Panc1 (cell line): ENCODE measurements around the gene PLCL1. TPM values are rescaled to one million over a fixed set of nuclear protein-coding genes. Genes with fewer than 3 reads are reported as not detected.

Experiments used
- ATAC-seq: fragments of 200-7000 bp; cut with Tn5 transposase; 2 replicates; pipeline ENCODE4 v1.9.1; 2020; ENCODE audit warnings: mild to moderate bottlenecking, moderate library complexity
- BruUV-seq: library from RNA; stranded (reverse); fragments of 400-500 nt; replicated peaks from 2 replicates; lab custom pipeline; 2021; lab: Mats Ljungman, UMichigan
- CTCF ChIA-PET: fragments of 300-600 bp; sonication (Branson Sonifier 250); formaldehyde crosslinking; loops from one replicate; lab custom pipeline; 2022; ENCODE audit warnings: antibody characterized with exemption; lab: Charles Lee
- POLR2A ChIA-PET: fragments of 300-600 bp; sonication (Branson Sonifier 250); formaldehyde crosslinking; loops from one replicate; lab custom pipeline; 2022; ENCODE audit warnings: antibody characterized with exemption; lab: Charles Lee
- DNase-seq: peaks from one replicate; pipeline ENCODE4 v3.0.0-alpha.2; 2010; ENCODE audit warnings: low read depth, low spot score
- H3K27ac ChIP-seq: 2 replicates; pipeline ENCODE4 v1.5.1; 2011; ENCODE audit warnings: mild to moderate bottlenecking, low read length, inconsistent platforms
- H3K27me3 ChIP-seq: fragments of 200-500 bp; sonication (Bioruptor generic); 2 replicates; pipeline ENCODE4 v1.6.0; 2014; ENCODE audit warnings: low read length, inconsistent platforms; ENCODE audit not compliant: control insufficient read depth, insufficient read depth
- H3K36me3 ChIP-seq: fragments of 200-500 bp; sonication (Bioruptor generic); 2 replicates; pipeline ENCODE4 v1.5.1; 2014; ENCODE audit warnings: inconsistent platforms, mild to moderate bottlenecking, low read length, moderate library complexity; ENCODE audit not compliant: control insufficient read depth, insufficient read depth
- H3K4me1 ChIP-seq: 2 replicates; pipeline ENCODE4 v1.5.1; 2011; ENCODE audit warnings: inconsistent platforms, mild to moderate bottlenecking, low read length, moderate library complexity; ENCODE audit not compliant: control insufficient read depth, insufficient read depth
- H3K4me3 ChIP-seq, 2 experiments: 2 replicates each; pipeline ENCODE4 v1.5.1; 2011 to 2012; ENCODE audit warnings: low read depth in 2 of 2, low read length in 2 of 2, mild to moderate bottlenecking in 2 of 2, inconsistent platforms in 1 of 2, moderate library complexity in 1 of 2
- H3K9me3 ChIP-seq: fragments of 200-500 bp; sonication (Bioruptor generic); 2 replicates; pipeline ENCODE4 v1.5.1; 2014; ENCODE audit warnings: low read depth, mild to moderate bottlenecking, inconsistent platforms, low read length, moderate library complexity; ENCODE audit not compliant: control insufficient read depth, insufficient read depth
- POLR2AphosphoS5 ChIP-seq: IDR thresholded peaks from 2 replicates; pipeline ENCODE4 v1.6.1; 2012; ENCODE audit warnings: mild to moderate bottlenecking, low read depth, low read length, moderate library complexity
- SIN3A ChIP-seq: IDR thresholded peaks from 2 replicates; pipeline ENCODE4 v1.6.1; 2012; ENCODE audit warnings: low read depth, mild to moderate bottlenecking, low read length, moderate library complexity, borderline replicate concordance; ENCODE audit not compliant: insufficient read depth
- TCF7L2 ChIP-seq: IDR thresholded peaks from 2 replicates; pipeline ENCODE4 v1.6.1; 2011; ENCODE audit warnings: mild to moderate bottlenecking, low read depth, low read length, inconsistent platforms
- in situ Hi-C: cut with HindIII; loops from 2 replicates; pipeline ENCODE4 v1.10.0; 2016; ENCODE audit warnings: low sequenced_read_pairs, low pct_unique_long_range_greater_than_20kb
- intact Hi-C: fragments of 100-400 bp; cut with micrococcal nuclease; formaldehyde crosslinking; loops from one replicate; pipeline ENCODE4 v1.10.0; 2022; ENCODE audit not compliant: unreplicated experiment
- total RNA-seq: library from RNA; stranded (reverse); gene quantifications from one replicate; pipeline ENCODE4 v1.2.1, GENCODE V29; 2021; ENCODE audit not compliant: unreplicated experiment
- TF ChIP-seq, protein P1 (sequence below): fragments of 450-650 bp; IDR thresholded peaks from 2 replicates; pipeline ENCODE4 v1.5.1; 2017; ENCODE audit warnings: mild to moderate bottlenecking
- TF ChIP-seq, protein P2 (sequence below), 2 experiments: IDR thresholded peaks; 2 replicates each; pipeline ENCODE4 v1.6.1; 2011 to 2012; ENCODE audit warnings: low read depth in 2 of 2, control low read depth in 1 of 2, low read length in 1 of 2, mild to moderate bottlenecking in 1 of 2, moderate library complexity in 1 of 2; ENCODE audit not compliant: insufficient read depth in 1 of 2

Gene PLCL1
- total RNA-seq, 1 experiment from 2014 or later, result not detected

GRCh38 chr2:197795277-197795676, 9.1 kb upstream of the PLCL1 start:
- in situ Hi-C loops, result no loop called here
- BruUV-seq, result no TSS peak
- TF ChIP-seq POLR2AphosphoS5 (no peak), SIN3A (no peak), TCF7L2 (no peak)
- TF ChIP-seq, protein P1, sequence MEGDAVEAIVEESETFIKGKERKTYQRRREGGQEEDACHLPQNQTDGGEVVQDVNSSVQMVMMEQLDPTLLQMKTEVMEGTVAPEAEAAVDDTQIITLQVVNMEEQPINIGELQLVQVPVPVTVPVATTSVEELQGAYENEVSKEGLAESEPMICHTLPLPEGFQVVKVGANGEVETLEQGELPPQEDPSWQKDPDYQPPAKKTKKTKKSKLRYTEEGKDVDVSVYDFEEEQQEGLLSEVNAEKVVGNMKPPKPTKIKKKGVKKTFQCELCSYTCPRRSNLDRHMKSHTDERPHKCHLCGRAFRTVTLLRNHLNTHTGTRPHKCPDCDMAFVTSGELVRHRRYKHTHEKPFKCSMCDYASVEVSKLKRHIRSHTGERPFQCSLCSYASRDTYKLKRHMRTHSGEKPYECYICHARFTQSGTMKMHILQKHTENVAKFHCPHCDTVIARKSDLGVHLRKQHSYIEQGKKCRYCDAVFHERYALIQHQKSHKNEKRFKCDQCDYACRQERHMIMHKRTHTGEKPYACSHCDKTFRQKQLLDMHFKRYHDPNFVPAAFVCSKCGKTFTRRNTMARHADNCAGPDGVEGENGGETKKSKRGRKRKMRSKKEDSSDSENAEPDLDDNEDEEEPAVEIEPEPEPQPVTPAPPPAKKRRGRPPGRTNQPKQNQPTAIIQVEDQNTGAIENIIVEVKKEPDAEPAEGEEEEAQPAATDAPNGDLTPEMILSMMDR, result no peak
- TF ChIP-seq, protein P2, sequence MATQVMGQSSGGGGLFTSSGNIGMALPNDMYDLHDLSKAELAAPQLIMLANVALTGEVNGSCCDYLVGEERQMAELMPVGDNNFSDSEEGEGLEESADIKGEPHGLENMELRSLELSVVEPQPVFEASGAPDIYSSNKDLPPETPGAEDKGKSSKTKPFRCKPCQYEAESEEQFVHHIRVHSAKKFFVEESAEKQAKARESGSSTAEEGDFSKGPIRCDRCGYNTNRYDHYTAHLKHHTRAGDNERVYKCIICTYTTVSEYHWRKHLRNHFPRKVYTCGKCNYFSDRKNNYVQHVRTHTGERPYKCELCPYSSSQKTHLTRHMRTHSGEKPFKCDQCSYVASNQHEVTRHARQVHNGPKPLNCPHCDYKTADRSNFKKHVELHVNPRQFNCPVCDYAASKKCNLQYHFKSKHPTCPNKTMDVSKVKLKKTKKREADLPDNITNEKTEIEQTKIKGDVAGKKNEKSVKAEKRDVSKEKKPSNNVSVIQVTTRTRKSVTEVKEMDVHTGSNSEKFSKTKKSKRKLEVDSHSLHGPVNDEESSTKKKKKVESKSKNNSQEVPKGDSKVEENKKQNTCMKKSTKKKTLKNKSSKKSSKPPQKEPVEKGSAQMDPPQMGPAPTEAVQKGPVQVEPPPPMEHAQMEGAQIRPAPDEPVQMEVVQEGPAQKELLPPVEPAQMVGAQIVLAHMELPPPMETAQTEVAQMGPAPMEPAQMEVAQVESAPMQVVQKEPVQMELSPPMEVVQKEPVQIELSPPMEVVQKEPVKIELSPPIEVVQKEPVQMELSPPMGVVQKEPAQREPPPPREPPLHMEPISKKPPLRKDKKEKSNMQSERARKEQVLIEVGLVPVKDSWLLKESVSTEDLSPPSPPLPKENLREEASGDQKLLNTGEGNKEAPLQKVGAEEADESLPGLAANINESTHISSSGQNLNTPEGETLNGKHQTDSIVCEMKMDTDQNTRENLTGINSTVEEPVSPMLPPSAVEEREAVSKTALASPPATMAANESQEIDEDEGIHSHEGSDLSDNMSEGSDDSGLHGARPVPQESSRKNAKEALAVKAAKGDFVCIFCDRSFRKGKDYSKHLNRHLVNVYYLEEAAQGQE (IDR thresholded peaks at IDR 0.05; ENCODE audit: insufficient read depth in 1 of 2, low read depth in 2 of 2, low read length in 1 of 2), result no peak
- H3K27me3 ChIP-seq, result peaks cover 21% of the 10 kb centered on the region
- no peaks in the 10 kb centered on the region for H3K9me3 ChIP-seq
- no peak overlapping the region for H3K4me3 ChIP-seq
- H3K4me1 ChIP-seq, result no peaks in the 10 kb centered on the region
- POLR2A ChIA-PET, result no interaction called here
- H3K36me3 ChIP-seq, result no peaks in the 10 kb centered on the region
- intact Hi-C loops, result no loop called here
- CTCF ChIA-PET, result no interaction called here
- DNase-seq (no peak), ATAC-seq (no peak)
- no peak overlapping the region for H3K27ac ChIP-seq

DNA sequence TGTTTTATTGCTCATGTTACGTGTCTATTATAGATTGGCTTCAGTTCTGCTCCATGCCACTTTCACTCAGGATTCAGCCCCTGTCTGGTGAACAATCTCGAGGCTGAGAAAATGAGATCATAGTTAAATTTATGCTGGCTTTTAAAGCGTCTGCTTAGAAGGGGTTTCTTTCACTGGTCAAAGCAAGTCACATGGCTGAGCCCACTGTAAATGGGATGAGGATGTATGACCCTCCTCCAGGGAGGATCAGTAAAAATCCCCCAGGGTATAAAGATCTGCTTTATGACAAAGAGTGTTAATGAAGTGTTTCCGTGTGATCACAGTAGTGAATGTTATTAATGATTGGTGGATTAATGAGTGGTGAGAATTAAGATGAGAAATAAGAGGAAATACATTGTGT, 6.2 kb upstream of the PLCL1 start:
- POLR2A ChIA-PET, result no interaction called here
- Histone ChIP-seq H3K27me3 (peaks cover 28% of the 10 kb centered on the region), H3K4me1 (no peaks in the 10 kb centered on the region), H3K36me3 (no peaks in the 10 kb centered on the region), H3K4me3 (no peak overlapping the region), H3K27ac (no peak overlapping the region), H3K9me3 (no peaks in the 10 kb centered on the region)
- in situ Hi-C loops (no loop called here), intact Hi-C loops (no loop called here)
- TF ChIP-seq, protein P1, result no peak
- no peak for TF ChIP-seq SIN3A
- no peak for TF ChIP-seq TCF7L2
- TF ChIP-seq POLR2AphosphoS5, result no peak
- TF ChIP-seq, protein P2 (IDR thresholded peaks at IDR 0.05; ENCODE audit: insufficient read depth in 1 of 2, low read depth in 2 of 2, low read length in 1 of 2), result no peak
- ATAC-seq, result no peak
- no peak for DNase-seq
- CTCF ChIA-PET, result no interaction called here
- no TSS peak for BruUV-seq
